Measurements from ENCODE around the gene B9D1.

The B9D1 gene

GRCh38 chr17:19305256-19305655, 57.3 kb downstream of the B9D1 start:
- H4K20me1 ChIP-seq, result peaks cover 7 to 84% (median 12%) of the 10 kb centered on the region in 11 experiments; a peak in 15 of 22 replicates
- peaks cover 23 to 73% (median 51%) of the 10 kb centered on the region in 11 experiments for H3K27me3 ChIP-seq
- H3K4me1 ChIP-seq, result peaks cover 75 to 93% (median 84%) of the 10 kb centered on the region in 10 experiments
- H3K27ac ChIP-seq, result peak overlapping the region; percentile 30 to 82 (median 75); a peak in 20 of 22 replicates
- peak overlapping the region; percentile 72 to 97 (median 92) for H3K4me2 ChIP-seq
- H3K9ac ChIP-seq, result peak overlapping the region in 10 of 11 experiments; percentile 40 to 71 (median 56); a peak in 18 of 22 replicates
- no peaks in the 10 kb centered on the region for H3K9me3 ChIP-seq (replicated peaks in 1 of 11)
- peak overlapping the region in 3 of 10 experiments; percentile 3 to 13 (median 6); a peak in 1 of 20 replicates for H3K4me3 ChIP-seq
- no peak for TF ChIP-seq Cebpa-rat (IDR thresholded peaks at IDR 0.05)
- H3K36me3 ChIP-seq, result no peaks in the 10 kb centered on the region

GRCh38 chr17:19304751-19305150, 57.8 kb downstream of the B9D1 start:
- Histone ChIP-seq H3K4me3 (peak overlapping the region in 1 of 10 experiments; percentile 13; a peak in 1 of 20 replicates), H3K27me3 (peaks cover 18 to 73% (median 50%) of the 10 kb centered on the region in 11 experiments), H3K9me3 (replicated peaks in 1 of 11) (no peaks in the 10 kb centered on the region), H3K9ac (peak overlapping the region in 10 of 11 experiments; percentile 23 to 71 (median 63); a peak in 16 of 22 replicates), H3K4me1 (peaks cover 72 to 88% (median 79%) of the 10 kb centered on the region in 10 experiments), H3K4me2 (peak overlapping the region; percentile 72 to 97 (median 92)), H4K20me1 (peaks cover 7 to 79% (median 12%) of the 10 kb centered on the region in 11 experiments; a peak in 15 of 22 replicates), H3K36me3 (no peaks in the 10 kb centered on the region), H3K27ac (peak overlapping the region; percentile 14 to 82 (median 75); a peak in 20 of 22 replicates)
- no peak for TF ChIP-seq Cebpa-rat (IDR thresholded peaks at IDR 0.05)

- Histone ChIP-seq H3K4me3 (peak overlapping the region in 1 of 10 experiments; percentile 13; a peak in 2 of 20 replicates), H4K20me1 (peaks cover 7 to 81% (median 12%) of the 10 kb centered on the region in 11 experiments; a peak in 15 of 22 replicates), H3K36me3 (no peaks in the 10 kb centered on the region), H3K27ac (peak overlapping the region; percentile 14 to 82 (median 77); a peak in 20 of 22 replicates), H3K4me1 (peaks cover 72 to 83% (median 77%) of the 10 kb centered on the region in 10 experiments), H3K4me2 (peak overlapping the region; percentile 72 to 97 (median 92)), H3K9ac (peak overlapping the region in 10 of 11 experiments; percentile 8 to 71 (median 56); a peak in 14 of 22 replicates), H3K27me3 (peaks cover 12 to 73% (median 50%) of the 10 kb centered on the region in 11 experiments), H3K9me3 (replicated peaks in 1 of 11) (no peaks in the 10 kb centered on the region)
- TF ChIP-seq Cebpa-rat (IDR thresholded peaks at IDR 0.05), result peak in 1 of 11 experiments; percentile 20; a peak in 1 of 22 replicates
These were observed 58.3 kb downstream of the B9D1 start for GRCh38 chr17:19304209-19304608.

- no peaks in the 10 kb centered on the region for H3K9me3 ChIP-seq (replicated peaks in 1 of 11)
- peaks cover 66 to 75% (median 72%) of the 10 kb centered on the region in 10 experiments for H3K4me1 ChIP-seq
- H3K36me3 ChIP-seq, result no peaks in the 10 kb centered on the region
- H3K4me2 ChIP-seq, result peak overlapping the region; percentile 72 to 97 (median 92)
- peaks cover 7 to 78% (median 12%) of the 10 kb centered on the region in 11 experiments; a peak in 15 of 22 replicates for H4K20me1 ChIP-seq
- H3K27me3 ChIP-seq, result peaks cover 5 to 73% (median 44%) of the 10 kb centered on the region in 11 experiments
- peak overlapping the region; percentile 37 to 82 (median 77); a peak in 21 of 22 replicates for H3K27ac ChIP-seq
- H3K4me3 ChIP-seq, result peak overlapping the region in 2 of 10 experiments; percentile 25 to 28; a peak in 1 of 20 replicates
- no peak for TF ChIP-seq Cebpa-rat (IDR thresholded peaks at IDR 0.05)
- peak overlapping the region in 10 of 11 experiments; percentile 38 to 71 (median 66); a peak in 18 of 22 replicates for H3K9ac ChIP-seq
These were observed 59.2 kb downstream of the B9D1 start for GRCh38 chr17:19303367-19303776.

GRCh38 chr17:19302791-19303331, 59.7 kb downstream of the B9D1 start:
- peak overlapping the region; percentile 72 to 97 (median 92) for H3K4me2 ChIP-seq
- peak overlapping the region; percentile 37 to 82 (median 77); a peak in 21 of 22 replicates for H3K27ac ChIP-seq
- peak overlapping the region in 10 of 11 experiments; percentile 38 to 71 (median 66); a peak in 18 of 22 replicates for H3K9ac ChIP-seq
- H3K4me3 ChIP-seq, result peak overlapping the region in 2 of 10 experiments; percentile 25 to 28; a peak in 1 of 20 replicates
- H3K36me3 ChIP-seq, result no peaks in the 10 kb centered on the region
- peaks cover 0 to 73% (median 39%) of the 10 kb centered on the region in 11 experiments; a peak in 20 of 22 replicates for H3K27me3 ChIP-seq
- H3K4me1 ChIP-seq, result peaks cover 61 to 69% (median 67%) of the 10 kb centered on the region in 10 experiments
- H3K9me3 ChIP-seq (replicated peaks in 1 of 11), result no peaks in the 10 kb centered on the region
- TF ChIP-seq Cebpa-rat (IDR thresholded peaks at IDR 0.05), result no peak
- H4K20me1 ChIP-seq, result peaks cover 7 to 74% (median 12%) of the 10 kb centered on the region in 11 experiments; a peak in 15 of 22 replicates

- peak overlapping the region; percentile 72 to 97 (median 92) for H3K4me2 ChIP-seq
- no peaks in the 10 kb centered on the region for H3K36me3 ChIP-seq
- no peak overlapping the region for H3K4me3 ChIP-seq
- H3K27ac ChIP-seq, result peak overlapping the region in 8 of 11 experiments; percentile 62 to 82 (median 78); a peak in 10 of 22 replicates
- H4K20me1 ChIP-seq, result peaks cover 7 to 66% (median 12%) of the 10 kb centered on the region in 11 experiments; a peak in 15 of 22 replicates
- TF ChIP-seq Cebpa-rat (IDR thresholded peaks at IDR 0.05), result no peak
- H3K9ac ChIP-seq, result peak overlapping the region in 3 of 11 experiments; percentile 12 to 71 (median 71); a peak in 3 of 22 replicates
- no peaks in the 10 kb centered on the region for H3K9me3 ChIP-seq (replicated peaks in 1 of 11)
- peaks cover 52 to 65% (median 60%) of the 10 kb centered on the region in 10 experiments for H3K4me1 ChIP-seq
- peaks cover 0 to 68% (median 34%) of the 10 kb centered on the region in 11 experiments; a peak in 19 of 22 replicates for H3K27me3 ChIP-seq
These were observed 60.5 kb downstream of the B9D1 start for GRCh38 chr17:19301973-19302372.

GRCh38 chr17:19301274-19301951, 61.1 kb downstream of the B9D1 start:
- TF ChIP-seq Cebpa-rat (IDR thresholded peaks at IDR 0.05), result no peak
- peak overlapping the region; percentile 72 to 97 (median 92); a peak in 19 of 22 replicates for H3K4me2 ChIP-seq
- H3K27ac ChIP-seq, result peak overlapping the region in 6 of 11 experiments; percentile 62 to 82 (median 78); a peak in 6 of 22 replicates
- peaks cover 0 to 68% (median 34%) of the 10 kb centered on the region in 11 experiments; a peak in 19 of 22 replicates for H3K27me3 ChIP-seq
- peaks cover 7 to 61% (median 12%) of the 10 kb centered on the region in 11 experiments; a peak in 15 of 22 replicates for H4K20me1 ChIP-seq
- no peak overlapping the region for H3K4me3 ChIP-seq
- no peaks in the 10 kb centered on the region for H3K9me3 ChIP-seq (replicated peaks in 1 of 11)
- peak overlapping the region in 2 of 11 experiments; percentile 10 to 12; a peak in 1 of 22 replicates for H3K9ac ChIP-seq
- H3K36me3 ChIP-seq, result no peaks in the 10 kb centered on the region
- H3K4me1 ChIP-seq, result peaks cover 46 to 65% (median 54%) of the 10 kb centered on the region in 10 experiments

GRCh38 chr17:19299866-19300265, 62.7 kb downstream of the B9D1 start:
- Histone ChIP-seq H3K4me2 (no peak overlapping the region), H3K9ac (no peak overlapping the region)

More at GRCh38 chr17:19299866-19300265, 62.7 kb downstream of the B9D1 start:
- Histone ChIP-seq H3K9me3 (replicated peaks in 1 of 11) (no peaks in the 10 kb centered on the region), H3K27ac (no peak overlapping the region), H3K4me3 (no peak overlapping the region), H3K36me3 (no peaks in the 10 kb centered on the region), H3K4me1 (peaks cover 40 to 65% (median 49%) of the 10 kb centered on the region in 10 experiments), H3K27me3 (peaks cover 0 to 58% (median 34%) of the 10 kb centered on the region in 11 experiments; a peak in 19 of 22 replicates), H4K20me1 (peaks cover 0 to 47% (median 6%) of the 10 kb centered on the region in 11 experiments; a peak in 8 of 22 replicates)
- no peak for TF ChIP-seq Cebpa-rat (IDR thresholded peaks at IDR 0.05)
